ENCODE measurements around the gene MYL6B. TPM values are rescaled to one million over a fixed set of nuclear protein-coding genes. Genes with fewer than 3 reads are reported as not detected.
A peak's percentile ranks its signal among the peaks of the same experiment; 100 is the strongest.

The MYL6B gene
- total RNA-seq, 2 experiments from 2014 or later, result 6.2 to 6.4 TPM

GRCh38 chr12:56157201-56158028 lies 5.0 kb downstream of the MYL6B start:
- peaks cover 43% of the 10 kb centered on the region for H3K4me1 Mint-ChIP-seq (ENCODE audit: low read depth)
- DNase-seq, result peak in 13 of 14 experiments; percentile 32 to 83 (median 48)
- CTCF ChIA-PET, result interaction anchor here (1.4 to 2.8 kb wide), 2 partner anchors 31 to 32 kb away, joined by 7 to 10 read pairs (median 8); partner anchors contain the start of gene SMARCC2
- peak; percentile 38 for ATAC-seq (ENCODE audit: poor library complexity)
- H3K4me1 ChIP-seq (ENCODE audit: insufficient read depth, low read length), result peaks cover 59% of the 10 kb centered on the region
- no peaks in the 10 kb centered on the region for H3K27me3 Mint-ChIP-seq
- intact Hi-C loops (cut with DNase I, micrococcal nuclease), result loop anchor here (1.0 kb wide), 2 partner anchors 29 to 31 kb away; partner anchors contain the start of gene ESYT1 (in 1 of the 2)
- H3K9me3 ChIP-seq (ENCODE audit: control insufficient read depth in 1 of 2, insufficient read depth in 1 of 2, low read length in 2 of 2), result no peaks in the 10 kb centered on the region
- H3K36me3 ChIP-seq (ENCODE audit: insufficient read depth, low read length), result peaks cover 33% of the 10 kb centered on the region
- H3K27ac Mint-ChIP-seq, result peak overlapping the region; percentile 92
- no peaks in the 10 kb centered on the region for H3K27me3 ChIP-seq (ENCODE audit: control insufficient read depth in 1 of 2, insufficient read depth in 2 of 2, low read length in 2 of 2)
- TF ChIP-seq CTCF (IDR thresholded peaks at IDR 0.05), result peak; percentile 66
- peak overlapping the region; percentile 60 to 74 for H3K27ac ChIP-seq (ENCODE audit: low read depth in 1 of 2, low read length in 2 of 2)
- no peaks in the 10 kb centered on the region for H3K9me3 Mint-ChIP-seq
- peak overlapping the region; percentile 96 for H3K4me3 Mint-ChIP-seq
- POLR2A ChIA-PET, result interaction anchor here (0.7 to 6.7 kb wide), 7 partner anchors 14 to 932 kb away, joined by 3 to 89 read pairs (median 4); partner anchors contain the start of genes ESYT1, NAB2 and SMARCC2
- H3K4me3 ChIP-seq (ENCODE audit: low read length), result peak overlapping the region; percentile 78
- peaks cover 41% of the 10 kb centered on the region for H3K36me3 Mint-ChIP-seq (ENCODE audit: low read depth)

DNA sequence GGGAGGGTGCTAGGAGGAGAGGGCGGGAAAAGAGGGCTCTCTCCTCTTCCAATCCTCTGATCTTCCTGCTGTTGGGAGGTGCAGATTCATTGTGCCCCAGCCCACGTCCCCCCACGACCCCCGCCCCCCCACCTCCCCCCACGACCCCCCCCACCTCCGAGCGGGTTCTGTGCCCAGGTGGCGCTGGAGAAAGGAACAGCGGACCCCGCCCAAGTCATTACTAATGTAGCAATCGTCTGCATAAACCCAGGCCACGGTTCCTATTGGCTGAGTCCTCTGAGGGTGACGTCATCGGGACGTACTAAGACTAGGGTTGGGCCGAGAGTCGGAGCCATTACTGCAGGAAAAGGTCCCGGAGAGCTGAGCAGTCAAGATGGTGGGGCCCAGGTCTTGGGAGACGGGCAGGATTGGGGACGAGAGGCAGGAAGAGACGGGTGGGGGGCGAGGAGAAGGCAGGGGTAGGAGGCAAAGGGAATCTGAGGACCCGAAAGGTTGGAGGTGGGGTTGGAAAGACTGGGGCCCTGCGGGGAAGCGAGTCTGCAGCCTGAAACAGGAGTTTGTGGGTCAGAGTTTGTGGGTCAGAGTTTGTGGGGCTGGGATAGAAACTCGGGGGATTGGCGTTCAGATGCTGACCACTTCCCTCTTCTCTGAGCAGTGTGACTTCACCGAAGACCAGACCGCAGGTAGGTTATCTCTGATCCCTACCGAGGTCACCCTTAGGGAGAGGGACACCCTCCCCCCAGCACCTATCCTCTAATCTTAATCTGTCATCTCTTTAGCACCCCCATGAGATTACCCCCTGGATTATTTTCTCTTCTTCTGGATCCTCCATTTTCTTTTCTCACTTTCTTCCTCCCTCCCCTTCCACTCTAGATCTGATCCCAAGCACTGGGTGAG lies 5.9 kb downstream of the MYL6B start, which contains the start of gene MYL6:
MYL6 (plus strand) TSS at position 331 of the 897 bp plus-strand sequence; CDS start at position 374, 43 bp downstream.
- TF ChIP-seq CTCF (IDR thresholded peaks at IDR 0.05), result peak; percentile 6
- Mint-ChIP-seq H3K36me3 (ENCODE audit: low read depth) (peaks cover 50% of the 10 kb centered on the region), H3K27ac (peak within 1 kb of the TSS; percentile 92)

More for the DNA sequence above, 5.9 kb downstream of the MYL6B start, which contains the start of gene MYL6:
- H3K27me3 ChIP-seq (ENCODE audit: control insufficient read depth in 1 of 2, insufficient read depth in 2 of 2, low read length in 2 of 2), result no peaks in the 10 kb centered on the region
- ATAC-seq (ENCODE audit: poor library complexity), result peak; percentile 80
- peaks cover 52% of the 10 kb centered on the region for H3K4me1 ChIP-seq (ENCODE audit: insufficient read depth, low read length)
- DNase-seq, result peak; percentile 77 to 98 (median 86)
- intact Hi-C loops (cut with DNase I, micrococcal nuclease), result loop anchor here in 1 of 2 experiments (1.0 kb wide), 1 partner anchor 30 kb away; the partner anchor contains the start of gene ESYT1
- peak within 1 kb of the TSS; percentile 78 for H3K4me3 ChIP-seq (ENCODE audit: low read length)
- Mint-ChIP-seq H3K9me3 (no peaks in the 10 kb centered on the region), H3K4me1 (ENCODE audit: low read depth) (peaks cover 40% of the 10 kb centered on the region), H3K27me3 (no peaks in the 10 kb centered on the region), H3K4me3 (peak within 1 kb of the TSS; percentile 96)
- POLR2A ChIA-PET, result interaction anchor here (0.7 to 6.7 kb wide), 11 partner anchors 14 to 202 kb away, joined by 3 to 89 read pairs (median 6); partner anchors contain the start of genes CNPY2, ESYT1, PA2G4 and RNF41
- H3K9me3 ChIP-seq (ENCODE audit: control insufficient read depth in 1 of 2, insufficient read depth in 1 of 2, low read length in 2 of 2), result no peaks in the 10 kb centered on the region
- H3K36me3 ChIP-seq (ENCODE audit: insufficient read depth, low read length), result peaks cover 42% of the 10 kb centered on the region
- CTCF ChIA-PET, result interaction anchor here (0.6 to 2.8 kb wide), 3 partner anchors 30 to 32 kb away, joined by 3 to 8 read pairs (median 7); partner anchors contain the start of genes ESYT1 and SMARCC2
- peak within 1 kb of the TSS; percentile 84 to 92 for H3K27ac ChIP-seq (ENCODE audit: low read depth in 1 of 2, low read length in 2 of 2)
